ENCODE data around the gene GAB2.
"Not testable (repeated sequence)": the region's sequence is repeated elsewhere in the genome, so short reads cannot be mapped to it uniquely, and the experiment has no call there.

GAB2 gene

GRCh38 chr11:78181185-78181584, 236.4 kb downstream of the GAB2 start:
- no peak for DNase-seq (ENCODE audit: low read depth)

GRCh38 chr11:78180751-78181150, 236.9 kb downstream of the GAB2 start:
- DNase-seq (ENCODE audit: low read depth), result no peak

- DNase-seq (ENCODE audit: low read depth), result no peak
Measured at GRCh38 chr11:78179459-78180071, 238.1 kb downstream of the GAB2 start.

- no peak for DNase-seq (ENCODE audit: low read depth)
Measured at GRCh38 chr11:78177216-78177615, 240.4 kb downstream of the GAB2 start.

GRCh38 chr11:78176605-78177141, 240.9 kb downstream of the GAB2 start:
- DNase-seq (ENCODE audit: low read depth), result no peak

- not testable (repeated sequence) for DNase-seq (ENCODE audit: low read depth)
Measured at GRCh38 chr11:78175862-78176261, 241.8 kb downstream of the GAB2 start.

GRCh38 chr11:78171951-78172350, 245.7 kb downstream of the GAB2 start:
- DNase-seq (ENCODE audit: low read depth), result no peak

GRCh38 chr11:78170874-78171549, 246.6 kb downstream of the GAB2 start:
- no peak for DNase-seq (ENCODE audit: low read depth)

GRCh38 chr11:78170413-78170812, 247.2 kb downstream of the GAB2 start:
- DNase-seq (ENCODE audit: low read depth), result no peak

- no peak for DNase-seq (ENCODE audit: low read depth)
Measured at GRCh38 chr11:78168539-78169477, 248.8 kb downstream of the GAB2 start.

- DNase-seq (ENCODE audit: low read depth), result no peak
Measured at GRCh38 chr11:78166855-78167469, 250.7 kb downstream of the GAB2 start.
